ENCODE measurements around the gene GSKIP. TPM values are rescaled to one million over a fixed set of nuclear protein-coding genes. Genes with fewer than 3 reads are reported as not detected.

GSKIP gene
- polyA plus RNA-seq, 1 donor from 2014 or later, result 87.4 TPM

GRCh38 chr14:96393071-96393691 is 29.9 kb downstream of the GSKIP start:
- peaks cover 5% of the 10 kb centered on the region for H3K27me3 ChIP-seq (ENCODE audit: insufficient read depth, low read depth, low read length)
- no peaks in the 10 kb centered on the region for H3K9me3 ChIP-seq (ENCODE audit: low read length)
- H3F3A ChIP-seq (ENCODE audit: insufficient read depth, low read length, poor library complexity, severe bottlenecking), result peaks cover 4% of the 10 kb centered on the region
- no peak overlapping the region for H3K27ac ChIP-seq (ENCODE audit: low read length)
- H3K9me2 ChIP-seq (ENCODE audit: insufficient read depth, low read length), result no peaks in the 10 kb centered on the region
- H3K9ac ChIP-seq (ENCODE audit: low read length), result no peak overlapping the region
- H2AFZ ChIP-seq (ENCODE audit: low read depth, low read length), result no peak overlapping the region
- H3K4me3 ChIP-seq (ENCODE audit: low read length), result no peak overlapping the region
- H3K4me2 ChIP-seq (ENCODE audit: low read length), result no peak overlapping the region
- no peak for TF ChIP-seq POLR2AphosphoS5 (IDR thresholded peaks at IDR 0.05)
- no peak for TF ChIP-seq MXI1 (conservative IDR thresholded peaks at IDR 0.05; ENCODE audit: poor library complexity, severe bottlenecking)
- TF ChIP-seq EZH2 (IDR thresholded peaks at IDR 0.05; ENCODE audit: borderline replicate concordance, insufficient read depth, low read length, poor library complexity, severe bottlenecking), result no peak
- no peak for TF ChIP-seq SMC3 (conservative IDR thresholded peaks at IDR 0.05; ENCODE audit: poor library complexity)
- no peak for TF ChIP-seq RAD21 (conservative IDR thresholded peaks at IDR 0.05)
- TF ChIP-seq EP300 (conservative IDR thresholded peaks at IDR 0.05; ENCODE audit: poor library complexity, severe bottlenecking), result no peak
- TF ChIP-seq TAF1 (IDR thresholded peaks at IDR 0.05; ENCODE audit: low read depth), result no peak
- no peak for TF ChIP-seq CTCF (IDR thresholded peaks at IDR 0.05; ENCODE audit: poor library complexity, severe bottlenecking)
- no peak for TF ChIP-seq REST (IDR thresholded peaks at IDR 0.05; ENCODE audit: borderline replicate concordance)
- no peaks in the 10 kb centered on the region for H3K36me3 ChIP-seq (ENCODE audit: insufficient read depth, low read length)
- no peaks in the 10 kb centered on the region for H4K20me1 ChIP-seq (ENCODE audit: insufficient read depth)
- no peaks in the 10 kb centered on the region for H3K79me2 ChIP-seq (replicated peaks; ENCODE audit: insufficient read depth, low read length)

GRCh38 chr14:96394047-96394815 is 30.9 kb downstream of the GSKIP start:
- no peaks in the 10 kb centered on the region for H3K9me3 ChIP-seq (ENCODE audit: low read length)
- H3K4me3 ChIP-seq (ENCODE audit: low read length), result no peak overlapping the region
- no peaks in the 10 kb centered on the region for H3K36me3 ChIP-seq (ENCODE audit: insufficient read depth, low read length)
- H3K27ac ChIP-seq (ENCODE audit: low read length), result no peak overlapping the region
- no peak overlapping the region for H3K9ac ChIP-seq (ENCODE audit: low read length)
- H3K4me2 ChIP-seq (ENCODE audit: low read length), result no peak overlapping the region
- peaks cover 4% of the 10 kb centered on the region for H3F3A ChIP-seq (ENCODE audit: insufficient read depth, low read length, poor library complexity, severe bottlenecking)
- H3K79me2 ChIP-seq (replicated peaks; ENCODE audit: insufficient read depth, low read length), result no peaks in the 10 kb centered on the region
- TF ChIP-seq MXI1 (conservative IDR thresholded peaks at IDR 0.05; ENCODE audit: poor library complexity, severe bottlenecking), result no peak
- TF ChIP-seq RAD21 (conservative IDR thresholded peaks at IDR 0.05), result no peak
- no peak for TF ChIP-seq REST (IDR thresholded peaks at IDR 0.05; ENCODE audit: borderline replicate concordance)
- TF ChIP-seq EZH2 (IDR thresholded peaks at IDR 0.05; ENCODE audit: borderline replicate concordance, insufficient read depth, low read length, poor library complexity, severe bottlenecking), result no peak
- no peak for TF ChIP-seq EP300 (conservative IDR thresholded peaks at IDR 0.05; ENCODE audit: poor library complexity, severe bottlenecking)
- no peak for TF ChIP-seq POLR2AphosphoS5 (IDR thresholded peaks at IDR 0.05)
- no peak for TF ChIP-seq TAF1 (IDR thresholded peaks at IDR 0.05; ENCODE audit: low read depth)
- no peak for TF ChIP-seq CTCF (IDR thresholded peaks at IDR 0.05; ENCODE audit: poor library complexity, severe bottlenecking)
- TF ChIP-seq SMC3 (conservative IDR thresholded peaks at IDR 0.05; ENCODE audit: poor library complexity), result no peak
- H3K9me2 ChIP-seq (ENCODE audit: insufficient read depth, low read length), result no peaks in the 10 kb centered on the region
- peaks cover 5% of the 10 kb centered on the region for H3K27me3 ChIP-seq (ENCODE audit: insufficient read depth, low read depth, low read length)
- no peaks in the 10 kb centered on the region for H4K20me1 ChIP-seq (ENCODE audit: insufficient read depth)
- no peak overlapping the region for H2AFZ ChIP-seq (ENCODE audit: low read depth, low read length)

Measured in neural cell (in vitro differentiated cells).